Measurements from ENCODE around the gene C14orf93.

DNA sequence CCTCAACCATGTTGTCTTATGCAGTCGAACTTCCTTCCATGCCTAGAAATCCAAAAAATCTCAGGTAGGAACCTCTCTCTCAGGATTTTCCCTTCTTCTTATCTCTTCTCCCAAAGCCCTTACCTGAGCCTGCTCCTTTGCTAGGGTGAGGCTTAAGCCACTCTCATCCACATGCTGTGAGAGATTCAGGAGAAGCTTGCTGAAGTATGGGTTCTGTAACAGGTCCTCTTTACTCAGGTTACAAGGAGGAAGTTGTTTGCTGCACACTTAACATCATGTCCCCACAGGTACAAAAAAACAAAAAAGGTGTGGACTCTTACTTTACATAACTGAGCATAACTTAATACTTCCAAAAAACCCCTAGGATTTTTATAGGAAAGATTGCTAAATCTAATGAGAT, 57.5 kb downstream of the C14orf93 start:
- TF ChIP-seq, protein P1, sequence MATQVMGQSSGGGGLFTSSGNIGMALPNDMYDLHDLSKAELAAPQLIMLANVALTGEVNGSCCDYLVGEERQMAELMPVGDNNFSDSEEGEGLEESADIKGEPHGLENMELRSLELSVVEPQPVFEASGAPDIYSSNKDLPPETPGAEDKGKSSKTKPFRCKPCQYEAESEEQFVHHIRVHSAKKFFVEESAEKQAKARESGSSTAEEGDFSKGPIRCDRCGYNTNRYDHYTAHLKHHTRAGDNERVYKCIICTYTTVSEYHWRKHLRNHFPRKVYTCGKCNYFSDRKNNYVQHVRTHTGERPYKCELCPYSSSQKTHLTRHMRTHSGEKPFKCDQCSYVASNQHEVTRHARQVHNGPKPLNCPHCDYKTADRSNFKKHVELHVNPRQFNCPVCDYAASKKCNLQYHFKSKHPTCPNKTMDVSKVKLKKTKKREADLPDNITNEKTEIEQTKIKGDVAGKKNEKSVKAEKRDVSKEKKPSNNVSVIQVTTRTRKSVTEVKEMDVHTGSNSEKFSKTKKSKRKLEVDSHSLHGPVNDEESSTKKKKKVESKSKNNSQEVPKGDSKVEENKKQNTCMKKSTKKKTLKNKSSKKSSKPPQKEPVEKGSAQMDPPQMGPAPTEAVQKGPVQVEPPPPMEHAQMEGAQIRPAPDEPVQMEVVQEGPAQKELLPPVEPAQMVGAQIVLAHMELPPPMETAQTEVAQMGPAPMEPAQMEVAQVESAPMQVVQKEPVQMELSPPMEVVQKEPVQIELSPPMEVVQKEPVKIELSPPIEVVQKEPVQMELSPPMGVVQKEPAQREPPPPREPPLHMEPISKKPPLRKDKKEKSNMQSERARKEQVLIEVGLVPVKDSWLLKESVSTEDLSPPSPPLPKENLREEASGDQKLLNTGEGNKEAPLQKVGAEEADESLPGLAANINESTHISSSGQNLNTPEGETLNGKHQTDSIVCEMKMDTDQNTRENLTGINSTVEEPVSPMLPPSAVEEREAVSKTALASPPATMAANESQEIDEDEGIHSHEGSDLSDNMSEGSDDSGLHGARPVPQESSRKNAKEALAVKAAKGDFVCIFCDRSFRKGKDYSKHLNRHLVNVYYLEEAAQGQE (IDR thresholded peaks at IDR 0.05; ENCODE audit: insufficient read depth in 1 of 2, low read depth in 2 of 2, low read length in 2 of 2) = no peak
- TF ChIP-seq FOXP2 (optimal IDR thresholded peaks at IDR 0.05; ENCODE audit: borderline replicate concordance, extremely low read depth, extremely low read length, insufficient read depth) (no peak), POLR2AphosphoS5 (IDR thresholded peaks at IDR 0.05; ENCODE audit: low read depth, low read length) (no peak), TAF1 (IDR thresholded peaks at IDR 0.05; ENCODE audit: borderline replicate concordance, insufficient read depth, low read length) (no peak)

Measured in PFSK-1 (cell line).